SU-DHL-6 (cell line): ENCODE measurements around the gene TRAPPC6A.

ENCODE experiments used
- H2AFZ ChIP-seq: fragments of 200-600 bp; sonication (generic); 2 replicates; pipeline ENCODE4 v1.6.1; 2014; ENCODE audit warnings: low read depth, mild to moderate bottlenecking, moderate library complexity, mixed read lengths, antibody characterized with exemption, low read length; ENCODE audit not compliant: severe bottlenecking
- H3F3A ChIP-seq: fragments of 200-600 bp; shearing (Covaris generic); 2 replicates; pipeline ENCODE4 v1.6.0; 2016; ENCODE audit warnings: antibody characterized with exemption, mild to moderate bottlenecking; ENCODE audit not compliant: insufficient read depth
- H3K27ac ChIP-seq: fragments of 200-600 bp; sonication (generic); 2 replicates; pipeline ENCODE4 v1.5.1; 2016; ENCODE audit warnings: low read depth, mild to moderate bottlenecking, low read length, moderate library complexity, mixed read lengths
- H3K27me3 ChIP-seq: fragments of 200-600 bp; sonication (generic), shearing (Covaris generic); 2 replicates; pipeline ENCODE4 v1.6.0; 2014; ENCODE audit warnings: mild to moderate bottlenecking, low read length
- H3K36me3 ChIP-seq: fragments of 200-600 bp; sonication (generic); 2 replicates; pipeline ENCODE4 v1.6.1; 2014; ENCODE audit warnings: mild to moderate bottlenecking, low read length, mixed read lengths
- H3K4me2 ChIP-seq: fragments of 300-600, 200-600 bp; shearing (Covaris generic), sonication (generic); 2 replicates; pipeline ENCODE4 v1.6.0; 2014; ENCODE audit warnings: low read length, low read depth, mild to moderate bottlenecking; ENCODE audit not compliant: poor library complexity, severe bottlenecking
- H3K4me3 ChIP-seq: fragments of 200-600 bp; sonication (generic); 2 replicates; pipeline ENCODE4 v1.5.1; 2014; ENCODE audit warnings: antibody characterized with exemption, low read length, mild to moderate bottlenecking, mixed read lengths; ENCODE audit not compliant: insufficient read depth, poor library complexity, severe bottlenecking
- H3K79me2 ChIP-seq: fragments of 200-600 bp; sonication (generic); 2 replicates; pipeline ENCODE4 v1.6.1; 2014; ENCODE audit warnings: mild to moderate bottlenecking, low read length, moderate library complexity; ENCODE audit not compliant: insufficient read depth
- H3K9ac ChIP-seq: fragments of 200-600 bp; sonication (generic); 2 replicates; pipeline ENCODE4 v1.7.0; 2014; ENCODE audit warnings: mild to moderate bottlenecking, low read length
- H3K9me2 ChIP-seq: fragments of 200-600 bp; sonication (generic); replicated peaks from 2 replicates; pipeline ENCODE4 v1.6.1; 2014; ENCODE audit warnings: low read length; ENCODE audit not compliant: insufficient read depth
- H3K9me3 ChIP-seq: fragments of 200-600 bp; sonication (generic); 2 replicates; pipeline ENCODE4 v1.6.1; 2014; ENCODE audit warnings: low read length, mixed read lengths; ENCODE audit not compliant: insufficient read depth
- H4K20me1 ChIP-seq: fragments of 200-600 bp; sonication (generic); 2 replicates; pipeline ENCODE4 v1.6.1; 2014; ENCODE audit warnings: low read depth, mild to moderate bottlenecking, antibody characterized with exemption, low read length, moderate library complexity, mixed read lengths
- CTCF ChIP-seq: fragments of 200-600 bp; sonication (generic); IDR thresholded peaks from one replicate; pipeline ENCODE4 v1.5.1; 2017; ENCODE audit warnings: antibody characterized with exemption, mild to moderate bottlenecking, low read length, moderate library complexity; ENCODE audit not compliant: insufficient read depth, poor library complexity, severe bottlenecking
- EZH2phosphoT487 ChIP-seq: fragments of 200-600 bp; sonication (generic), shearing (Covaris generic); conservative IDR thresholded peaks from 2 replicates; pipeline ENCODE4 v1.6.1; 2018; ENCODE audit warnings: mild to moderate bottlenecking, antibody characterized with exemption, low read length, moderate library complexity, mixed read lengths

TRAPPC6A gene

GRCh38 chr19:45180936-45181335 is 2.9 kb upstream of the TRAPPC6A start:
- Histone ChIP-seq H3K27me3 (no peaks in the 10 kb centered on the region), H3K36me3 (no peaks in the 10 kb centered on the region), H3K4me2 (no peak overlapping the region), H3F3A (no peaks in the 10 kb centered on the region), H2AFZ (no peak overlapping the region), H3K27ac (no peak overlapping the region), H3K4me3 (no peak overlapping the region), H3K9me3 (no peaks in the 10 kb centered on the region), H3K9me2 (no peaks in the 10 kb centered on the region), H4K20me1 (no peaks in the 10 kb centered on the region), H3K9ac (no peak overlapping the region), H3K79me2 (peaks cover 21% of the 10 kb centered on the region; the same call in 1 of the 2 replicates)
- TF ChIP-seq EZH2phosphoT487 (no peak), CTCF (no peak)

DNA sequence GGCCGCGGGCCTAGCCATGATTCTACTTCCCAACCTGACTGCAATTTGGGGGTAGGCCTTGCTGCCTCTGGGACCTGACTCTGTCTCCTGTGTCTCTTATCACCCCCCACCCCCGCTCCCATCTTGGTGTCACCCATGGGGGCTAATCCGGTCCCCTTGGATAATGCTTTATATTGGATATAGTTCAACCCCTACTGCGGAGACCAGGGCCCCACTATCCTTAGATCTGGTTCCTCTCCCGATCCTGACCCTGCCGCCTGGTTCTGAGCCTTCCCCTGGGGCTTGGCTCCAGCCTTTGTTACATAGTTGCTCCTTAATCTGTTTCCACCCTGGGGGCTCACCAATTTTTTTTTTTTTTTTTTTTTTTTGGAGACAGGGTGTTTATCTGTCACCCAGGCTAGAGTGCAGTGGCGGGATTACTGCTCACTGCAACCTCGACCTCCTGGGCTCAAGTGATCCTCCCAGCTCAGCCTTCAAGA is 1.9 kb upstream of the TRAPPC6A start:
- H3K9me3 ChIP-seq, result no peaks in the 10 kb centered on the region
- no peak for TF ChIP-seq CTCF
- TF ChIP-seq EZH2phosphoT487, result no peak
- no peak overlapping the region for H3K27ac ChIP-seq
- H3K36me3 ChIP-seq, result no peaks in the 10 kb centered on the region
- peak overlapping the region; percentile 73 for H3K9ac ChIP-seq
- H3K4me3 ChIP-seq, result peak overlapping the region; percentile 90
- H3K27me3 ChIP-seq, result no peaks in the 10 kb centered on the region
- no peaks in the 10 kb centered on the region for H3K9me2 ChIP-seq
- H3K79me2 ChIP-seq, result peaks cover 21% of the 10 kb centered on the region; the same call in 1 of the 2 replicates
- H4K20me1 ChIP-seq, result no peaks in the 10 kb centered on the region
- H2AFZ ChIP-seq, result no peak overlapping the region
- peak overlapping the region; percentile 79 for H3K4me2 ChIP-seq
- H3F3A ChIP-seq, result no peaks in the 10 kb centered on the region

- Histone ChIP-seq H3K4me2 (peak overlapping the region; percentile 79), H3K9me3 (no peaks in the 10 kb centered on the region), H3K27me3 (no peaks in the 10 kb centered on the region), H3K9me2 (no peaks in the 10 kb centered on the region), H3K4me3 (peak overlapping the region; percentile 90), H4K20me1 (no peaks in the 10 kb centered on the region), H3K79me2 (peaks cover 21% of the 10 kb centered on the region; the same call in 1 of the 2 replicates), H2AFZ (peak overlapping the region; percentile 90), H3K27ac (peak overlapping the region; percentile 65), H3K36me3 (no peaks in the 10 kb centered on the region), H3K9ac (peak overlapping the region; percentile 73), H3F3A (no peaks in the 10 kb centered on the region)
- no peak for TF ChIP-seq CTCF
- no peak for TF ChIP-seq EZH2phosphoT487
These were observed 1.2 kb upstream of the TRAPPC6A start for GRCh38 chr19:45179072-45179891.
